K562 (cell line): ENCODE data around the gene PRR29. TPM values are rescaled to one million over a fixed set of nuclear protein-coding genes. Genes with fewer than 3 reads are reported as not detected.

Source experiments
- ATF3 ChIP-seq, 2 experiments: fragments of 450-650 bp in 1 of 2; sonication (generic) in 1 of 2; formaldehyde crosslinking in 1 of 2; IDR thresholded peaks in 1 of 2; conservative IDR thresholded peaks in 1 of 2; 2 replicates each; pipeline versions ENCODE4 v1.6.1 to v1.8.1; 2016 to 2023; ENCODE audit warnings: mild to moderate bottlenecking in 2 of 2, moderate library complexity in 2 of 2, inconsistent platforms in 1 of 2, missing genetic modification reagents in 1 of 2
- CREM ChIP-seq: IDR thresholded peaks from 2 replicates; pipeline ENCODE4 v1.6.1; 2014; ENCODE audit warnings: antibody characterized with exemption, low read depth
- EP300 ChIP-seq: IDR thresholded peaks from 2 replicates; pipeline ENCODE4 v1.6.1; 2012; ENCODE audit warnings: low read length, improper control_type of control experiment
- ETV1 ChIP-seq: fragments of 450-650 bp; conservative IDR thresholded peaks from 2 replicates; pipeline ENCODE4 v1.6.1; 2016; ENCODE audit warnings: missing genetic modification characterization, control low read depth, low read depth, missing compliant biosample characterization
- FOXJ3 ChIP-seq: sonication (generic); formaldehyde crosslinking; IDR thresholded peaks from 2 replicates; pipeline ENCODE4 v1.4.0; 2020; ENCODE audit warnings: mild to moderate bottlenecking, missing genetic modification reagents
- GABPA ChIP-seq: fragments of 200-800 bp; sonication (Bioruptor generic); conservative IDR thresholded peaks from 2 replicates; pipeline ENCODE4 v1.6.1; 2016; ENCODE audit warnings: low read depth, missing genetic modification characterization, missing compliant biosample characterization
- HDAC1 ChIP-seq, 2 experiments: fragments of 450-650 bp; IDR thresholded peaks; 2 replicates each; pipeline ENCODE4 v1.6.1; 2016 to 2017; ENCODE audit warnings: inconsistent platforms in 1 of 2, mild to moderate bottlenecking in 1 of 2, moderate library complexity in 1 of 2
- JUNB ChIP-seq: fragments of 450-650 bp; formaldehyde crosslinking; conservative IDR thresholded peaks from 2 replicates; pipeline ENCODE4 v1.4.0; 2020; ENCODE audit warnings: mild to moderate bottlenecking
- KLF16 ChIP-seq: IDR thresholded peaks from 2 replicates; pipeline ENCODE4 v1.6.1; 2016; ENCODE audit warnings: antibody characterized with exemption
- MEIS2 ChIP-seq: fragments of 450-650 bp; IDR thresholded peaks from 2 replicates; pipeline ENCODE4 v1.6.1; 2014; ENCODE audit warnings: mild to moderate bottlenecking; ENCODE audit not compliant: partially characterized antibody
- PATZ1 ChIP-seq: fragments of 250-450 bp; sonication (Bioruptor Pico); IDR thresholded peaks from 2 replicates; pipeline ENCODE4 v1.5.0; 2020; ENCODE audit warnings: mild to moderate bottlenecking, borderline replicate concordance
- POLR2H ChIP-seq: IDR thresholded peaks from 2 replicates; pipeline ENCODE4 v1.6.1; 2016; ENCODE audit warnings: missing genetic modification characterization, low read depth, mild to moderate bottlenecking, control low read depth, missing compliant biosample characterization, moderate library complexity
- PRPF4 ChIP-seq: fragments of 200-400 bp; formaldehyde crosslinking; IDR thresholded peaks from one replicate; pipeline ENCODE4 v1.6.1; 2017; ENCODE audit warnings: low read length, low read depth, mild to moderate bottlenecking; ENCODE audit not compliant: insufficient read depth, poor library complexity, severe bottlenecking
- SMAD4 ChIP-seq: fragments of 250-450 bp; sonication (Bioruptor Pico); conservative IDR thresholded peaks from 2 replicates; pipeline ENCODE4 v1.8.0; 2021; ENCODE audit warnings: inconsistent platforms, mild to moderate bottlenecking, moderate library complexity
- SREBF2 ChIP-seq: sonication (generic); formaldehyde crosslinking; IDR thresholded peaks from 2 replicates; pipeline ENCODE4 v1.4.0; 2020; ENCODE audit warnings: mild to moderate bottlenecking, missing genetic modification reagents
- USF1 ChIP-seq: sonication (generic); formaldehyde crosslinking; IDR thresholded peaks from 2 replicates; pipeline ENCODE4 v1.9.0; 2022; ENCODE audit warnings: mild to moderate bottlenecking, missing genetic modification reagents
- ZBTB7A ChIP-seq: IDR thresholded peaks from 2 replicates; pipeline ENCODE4 v1.6.1; 2011; ENCODE audit warnings: low read depth, mild to moderate bottlenecking, low read length, moderate library complexity, borderline replicate concordance; ENCODE audit not compliant: control insufficient read depth
- ZEB2 ChIP-seq: fragments of 450-650 bp; IDR thresholded peaks from 2 replicates; pipeline ENCODE4 v1.6.1; 2016
- ZNF165 ChIP-seq: fragments of 250-450 bp; sonication (Bioruptor Pico); IDR thresholded peaks from 2 replicates; pipeline ENCODE4 v1.4.0; 2020; ENCODE audit warnings: borderline replicate concordance
- ZNF184 ChIP-seq: sonication (generic); formaldehyde crosslinking; IDR thresholded peaks from 2 replicates; pipeline ENCODE4 v1.5.0; 2020; ENCODE audit warnings: missing genetic modification reagents
- ZNF445 ChIP-seq: fragments of 250-450 bp; sonication (Bioruptor Pico); IDR thresholded peaks from 2 replicates; pipeline ENCODE4 v1.4.0; 2020; ENCODE audit warnings: low read depth, mild to moderate bottlenecking, moderate library complexity
- polyA plus RNA-seq, 8 experiments: library from polyadenylated mRNA; depleted of rRNA in 4 of 8; stranded (reverse) in 5 of 8; unstranded in 3 of 8; fragments of >200 nt; fragmentation: Nextera tagmentation in 2 of 8; fragmentation: Illumina TruSeq in 1 of 8; extraction: Ambion mirVana in 2 of 8; extraction: Trizol in 1 of 8; gene quantifications; 2 replicates each; pipeline versions ENCODE4 v1.2.1 to v1.2.3, GENCODE V29; 2011 to 2014; ENCODE audit warnings: inconsistent platforms in 1 of 8, missing spikeins in 1 of 8
- total RNA-seq, 7 experiments: library from RNA; depleted of rRNA in 6 of 7; stranded (reverse); fragments of >200 nt in 6 of 7; fragmentation: Illumina TruSeq in 2 of 7; extraction: Trizol in 2 of 7; gene quantifications; 2 replicates each; pipeline versions ENCODE4 v1.2.1 to v1.2.3, GENCODE V29; 2011 to 2021; ENCODE audit warnings: low replicate concordance in 1 of 7
- TF ChIP-seq, protein P1 (sequence below): fragments of 450-650 bp; formaldehyde crosslinking; IDR thresholded peaks from 2 replicates; pipeline ENCODE4 v1.4.0; 2020; ENCODE audit warnings: mild to moderate bottlenecking, moderate library complexity

Gene PRR29
- total and polyA plus RNA-seq, 9 of the 15 experiments (the other 6 are each of a cell fraction or from before 2014, with no cell fraction given), result 0.08 to 0.58 (median 0.15) TPM; not detected in 5

- TF ChIP-seq ZNF165 (no peak), PRPF4 (no peak), EP300 (peak; percentile 41; the same call in 1 of the 2 replicates), POLR2H (tag) (no peak), ETV1 (tag) (peak; percentile 83), PATZ1 (CRISPR knock-in tag) (no peak), MEIS2 (peak; percentile 50), ZNF184 (CRISPR knock-in tag) (no peak), ZBTB7A (peak; percentile 94), GABPA (tag) (no peak), SREBF2 (CRISPR knock-in tag) (no peak), CREM (peak; percentile 85), KLF16 (0 out of 2 replicates have a peak, but pooled peaks have one; percentile 54), ATF3 (IDR thresholded peaks at IDR 0.05) (peak; percentile 11; the same call in 1 of the 2 replicates), ATF3 (CRISPR knock-in tag; conservative IDR thresholded peaks at IDR 0.05) (no peak), USF1 (CRISPR knock-in tag) (no peak), HDAC1 (IDR thresholded peaks at IDR 0.05) (peak in 1 of 2 experiments; percentile 48; a peak in 2 of 4 replicates), ZNF445 (CRISPR knock-in tag) (no peak), SMAD4 (CRISPR knock-in tag) (no peak; the same call in none of the 2 replicates), JUNB (no peak), ZEB2 (peak; percentile 67; the same call in 1 of the 2 replicates), FOXJ3 (CRISPR knock-in tag) (no peak)
- TF ChIP-seq, protein P1, sequence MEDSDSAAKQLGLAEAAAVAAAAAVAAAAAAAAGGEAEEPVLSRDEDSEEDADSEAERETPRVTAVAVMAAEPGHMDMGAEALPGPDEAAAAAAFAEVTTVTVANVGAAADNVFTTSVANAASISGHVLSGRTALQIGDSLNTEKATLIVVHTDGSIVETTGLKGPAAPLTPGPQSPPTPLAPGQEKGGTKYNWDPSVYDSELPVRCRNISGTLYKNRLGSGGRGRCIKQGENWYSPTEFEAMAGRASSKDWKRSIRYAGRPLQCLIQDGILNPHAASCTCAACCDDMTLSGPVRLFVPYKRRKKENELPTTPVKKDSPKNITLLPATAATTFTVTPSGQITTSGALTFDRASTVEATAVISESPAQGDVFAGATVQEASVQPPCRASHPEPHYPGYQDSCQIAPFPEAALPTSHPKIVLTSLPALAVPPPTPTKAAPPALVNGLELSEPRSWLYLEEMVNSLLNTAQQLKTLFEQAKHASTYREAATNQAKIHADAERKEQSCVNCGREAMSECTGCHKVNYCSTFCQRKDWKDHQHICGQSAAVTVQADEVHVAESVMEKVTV (CRISPR knock-in tag), result peak; percentile 76
Measured at GRCh38 chr17:64025732-64026294, 27.7 kb downstream of the PRR29 start (continued).
